HG02678 (cell line): ENCODE measurements around the gene CFAP70.

Experiments
- ATAC-seq: cut with Tn5 transposase; IDR thresholded peaks from one replicate; pipeline ENCODE4 v1.9.1; 2021; ENCODE audit warnings: mild to moderate bottlenecking, moderate library complexity; ENCODE audit not compliant: unreplicated experiment

CFAP70 gene

GRCh38 chr10:73218431-73219191, 140.1 kb downstream of the CFAP70 start:
- ATAC-seq: no peak

- no peak for ATAC-seq
Observed at GRCh38 chr10:73217628-73218027, 141.0 kb downstream of the CFAP70 start.

- no peak for ATAC-seq
Observed at GRCh38 chr10:73215749-73216148, 142.9 kb downstream of the CFAP70 start.

GRCh38 chr10:73211106-73211811, 147.4 kb downstream of the CFAP70 start:
- no peak for ATAC-seq

GRCh38 chr10:73210395-73211105, 148.1 kb downstream of the CFAP70 start:
- ATAC-seq: no peak

- no peak for ATAC-seq
Observed at GRCh38 chr10:73209705-73210104, 149.0 kb downstream of the CFAP70 start.

GRCh38 chr10:73207883-73208282, 150.8 kb downstream of the CFAP70 start:
- ATAC-seq: no peak

- ATAC-seq: no peak
Observed at GRCh38 chr10:73206385-73206784, 152.3 kb downstream of the CFAP70 start.

- ATAC-seq: no peak
Observed at GRCh38 chr10:73205890-73206289, 152.8 kb downstream of the CFAP70 start.

GRCh38 chr10:73205081-73205480, 153.6 kb downstream of the CFAP70 start:
- no peak for ATAC-seq
